ENCODE measurements around the gene GNG8. TPM values are rescaled to one million over a fixed set of nuclear protein-coding genes. Genes with fewer than 3 reads are reported as not detected.

GNG8 gene
- total and polyA plus RNA-seq, 9 of the 15 experiments (the other 6 are each of a cell fraction or from before 2014, with no cell fraction given) = 1.3 TPM; not detected in 8

GRCh38 chr19:46659151-46660007 is 23.4 kb upstream of the GNG8 start (continued):
- 0 out of 2 replicates have a peak, but pooled peaks have one; percentile 13 for TF ChIP-seq CREB1 (IDR thresholded peaks at IDR 0.05)
- no peak for TF ChIP-seq CREB1 (CRISPR knock-in tag; IDR thresholded peaks at IDR 0.05)
- peak; percentile 56 to 64; a peak in 1 of 4 replicates for TF ChIP-seq MLLT1 (IDR thresholded peaks at IDR 0.05)
- TF ChIP-seq NR2C1 (IDR thresholded peaks at IDR 0.05) = peak; percentile 30; the same call in 1 of the 2 replicates
- no peak for TF ChIP-seq NR2C1 (tag; IDR thresholded peaks at IDR 0.05)
- TF ChIP-seq NR0B1 (IDR thresholded peaks at IDR 0.05; ENCODE audit: partially characterized antibody) = no peak
- TF ChIP-seq SNIP1 (IDR thresholded peaks at IDR 0.05; ENCODE audit: low read depth) = no peak
- 0 out of 2 replicates have a peak, but pooled peaks have one; percentile 33 for TF ChIP-seq ZEB2 (IDR thresholded peaks at IDR 0.05)
- TF ChIP-seq TFAP4 (CRISPR knock-in tag; IDR thresholded peaks at IDR 0.05; ENCODE audit: borderline replicate concordance) = peak; percentile 52; the same call in 1 of the 2 replicates
- TF ChIP-seq TCF3 (CRISPR knock-in tag; IDR thresholded peaks at IDR 0.05) = peak; percentile 30
- peak; percentile 84 for TF ChIP-seq VEZF1 (CRISPR knock-in tag; IDR thresholded peaks at IDR 0.05)
- peak; percentile 59 for TF ChIP-seq CHD4 (IDR thresholded peaks at IDR 0.05; ENCODE audit: insufficient read depth, insufficient replicate concordance, low read depth, low read length, poor library complexity, severe bottlenecking)
- peak in 1 of 2 experiments; percentile 40; a peak in 1 of 4 replicates for TF ChIP-seq MAZ (CRISPR knock-in tag; conservative IDR thresholded peaks at IDR 0.05 in 1 of 2, IDR thresholded peaks at IDR 0.05 in 1 of 2)
- TF ChIP-seq SP1 (CRISPR knock-in tag; IDR thresholded peaks at IDR 0.05) = peak; percentile 43; the same call in 1 of the 2 replicates
- no peak for TF ChIP-seq BRF2 (IDR thresholded peaks at IDR 0.05; ENCODE audit: borderline replicate concordance, insufficient read depth, insufficient read length)
- no peak for TF ChIP-seq SMARCB1 (IDR thresholded peaks at IDR 0.05; ENCODE audit: insufficient read length, low read depth)
- 0 out of 2 replicates have a peak, but pooled peaks have one; percentile 25 for TF ChIP-seq NBN (IDR thresholded peaks at IDR 0.05; ENCODE audit: low read depth)
- TF ChIP-seq ZNF263 (CRISPR knock-in tag; IDR thresholded peaks at IDR 0.05; ENCODE audit: borderline replicate concordance) = peak; percentile 99
- peak in 1 of 2 experiments; percentile 80; a peak in 2 of 4 replicates for TF ChIP-seq RCOR1 (IDR thresholded peaks at IDR 0.05; ENCODE audit: borderline replicate concordance in 1 of 2, low read depth in 2 of 2, low read length in 2 of 2)
- TF ChIP-seq ZNF384 (IDR thresholded peaks at IDR 0.05; ENCODE audit: low read depth, low read length) = no peak
- TF ChIP-seq EHMT2 (IDR thresholded peaks at IDR 0.05) = peak; percentile 34; the same call in 1 of the 2 replicates

All from K562 (cell line).